HG02610 (cell line): ENCODE data around the gene KCTD15.

Experiments used
- ATAC-seq: cut with Tn5 transposase; IDR thresholded peaks from one replicate; pipeline ENCODE4 v1.9.1; 2021; ENCODE audit warnings: mild to moderate bottlenecking, moderate library complexity; ENCODE audit not compliant: unreplicated experiment

KCTD15 gene

GRCh38 chr19:33771384-33772101 lies 25.1 kb upstream of the KCTD15 start:
- no peak for ATAC-seq

GRCh38 chr19:33772102-33772857 lies 24.4 kb upstream of the KCTD15 start:
- ATAC-seq: no peak

- no peak for ATAC-seq
Observed at GRCh38 chr19:33772858-33773180, 23.9 kb upstream of the KCTD15 start.

GRCh38 chr19:33773704-33774624 lies 22.7 kb upstream of the KCTD15 start:
- no peak for ATAC-seq

- no peak for ATAC-seq
Observed at GRCh38 chr19:33774751-33775150, 21.9 kb upstream of the KCTD15 start.

GRCh38 chr19:33775731-33776487 lies 20.8 kb upstream of the KCTD15 start:
- ATAC-seq: no peak

GRCh38 chr19:33777351-33777750 lies 19.3 kb upstream of the KCTD15 start:
- no peak for ATAC-seq

GRCh38 chr19:33777753-33778088 lies 18.9 kb upstream of the KCTD15 start:
- ATAC-seq: no peak

- ATAC-seq: peak; percentile 67
Observed at GRCh38 chr19:33778089-33778791, 18.4 kb upstream of the KCTD15 start.

GRCh38 chr19:33779849-33780248 lies 16.8 kb upstream of the KCTD15 start:
- ATAC-seq: no peak

GRCh38 chr19:33780251-33780650 lies 16.4 kb upstream of the KCTD15 start:
- no peak for ATAC-seq

GRCh38 chr19:33780746-33781145 lies 15.9 kb upstream of the KCTD15 start:
- ATAC-seq: no peak

- ATAC-seq: no peak
Observed at GRCh38 chr19:33781415-33781935, 15.2 kb upstream of the KCTD15 start.

- no peak for ATAC-seq
Observed at GRCh38 chr19:33781996-33782395, 14.7 kb upstream of the KCTD15 start.

GRCh38 chr19:33784432-33784831 lies 12.2 kb upstream of the KCTD15 start:
- ATAC-seq: no peak

GRCh38 chr19:33785795-33786194 lies 10.9 kb upstream of the KCTD15 start:
- no peak for ATAC-seq

- no peak for ATAC-seq
Observed at GRCh38 chr19:33788676-33789075, 8.0 kb upstream of the KCTD15 start.

GRCh38 chr19:33789344-33789743 lies 7.3 kb upstream of the KCTD15 start:
- no peak for ATAC-seq

- no peak for ATAC-seq
Observed at GRCh38 chr19:33794683-33795369, 1.8 kb upstream of the KCTD15 start.
